GM18909 (cell line): ENCODE data around the gene INIP.
"Not testable (repeated sequence)": the region's sequence is repeated elsewhere in the genome, so short reads cannot be mapped to it uniquely, and the experiment has no call there.

Source experiments
- ATAC-seq: cut with Tn5 transposase; IDR thresholded peaks from one replicate; pipeline ENCODE4 v1.9.1; 2021; ENCODE audit warnings: mild to moderate bottlenecking; ENCODE audit not compliant: unreplicated experiment, poor library complexity

INIP gene

GRCh38 chr9:112743216-112743836 lies 25.4 kb upstream of the INIP start:
- ATAC-seq: no peak

DNA sequence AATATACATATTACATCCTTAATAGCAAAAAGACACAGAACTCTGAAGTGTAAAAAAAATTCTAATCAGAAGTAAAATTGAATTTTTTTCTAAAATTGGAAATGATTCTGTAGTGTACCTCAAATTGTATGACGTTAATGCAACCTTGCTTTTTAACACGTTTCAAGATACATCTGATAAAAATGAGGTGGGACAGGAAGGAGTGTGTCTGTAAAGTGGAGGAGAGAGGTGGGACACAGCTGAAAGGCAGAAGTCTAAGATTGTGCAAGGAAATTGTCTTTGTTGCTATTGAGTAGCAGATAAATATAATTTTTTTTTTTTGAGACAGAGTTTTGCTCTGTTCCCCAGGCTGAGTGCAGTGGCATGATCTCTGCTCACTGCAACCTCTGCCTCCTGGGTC lies 17.0 kb upstream of the INIP start:
- no peak for ATAC-seq

DNA sequence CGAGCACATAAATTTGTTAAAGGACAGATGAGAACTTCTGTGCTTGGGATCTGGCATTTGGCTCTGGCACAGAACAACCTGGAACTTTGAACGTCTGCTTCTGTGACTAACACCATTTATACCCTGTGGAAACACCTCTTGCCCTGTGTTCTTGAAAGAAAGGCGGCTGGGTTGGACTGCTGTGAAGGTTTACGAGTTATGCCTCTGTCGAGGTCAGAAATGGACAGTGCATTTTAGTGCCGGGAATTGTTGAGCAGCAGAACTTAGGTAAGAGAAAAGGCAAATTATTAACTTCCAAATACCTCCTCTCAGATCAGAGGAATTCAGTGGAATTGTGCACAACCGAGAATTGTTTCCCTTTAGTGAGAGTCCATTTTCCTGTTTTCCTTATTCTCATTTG lies 14.1 kb upstream of the INIP start:
- ATAC-seq: no peak

DNA sequence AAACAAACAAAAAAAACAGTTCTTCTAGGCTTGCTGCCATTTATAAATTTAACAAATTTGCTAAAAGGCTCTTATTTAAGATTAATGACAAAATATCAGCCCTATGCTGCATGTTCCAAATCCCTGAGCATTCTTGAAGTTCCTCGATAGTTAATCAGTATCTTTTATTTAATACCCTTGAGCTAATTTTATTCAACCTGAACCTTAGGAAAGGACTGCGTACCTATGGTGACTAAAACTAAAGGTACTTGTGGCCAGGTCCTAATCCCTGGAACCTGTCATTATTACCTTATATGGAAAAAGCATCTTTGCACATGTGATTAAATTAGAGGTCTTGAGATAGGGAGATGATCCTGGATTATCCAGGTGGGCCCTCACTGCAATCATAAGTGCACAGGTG lies 10.5 kb upstream of the INIP start:
- ATAC-seq: no peak

- ATAC-seq: peak; percentile 61
Measured at GRCh38 chr9:112726428-112726827, 8.5 kb upstream of the INIP start.

DNA sequence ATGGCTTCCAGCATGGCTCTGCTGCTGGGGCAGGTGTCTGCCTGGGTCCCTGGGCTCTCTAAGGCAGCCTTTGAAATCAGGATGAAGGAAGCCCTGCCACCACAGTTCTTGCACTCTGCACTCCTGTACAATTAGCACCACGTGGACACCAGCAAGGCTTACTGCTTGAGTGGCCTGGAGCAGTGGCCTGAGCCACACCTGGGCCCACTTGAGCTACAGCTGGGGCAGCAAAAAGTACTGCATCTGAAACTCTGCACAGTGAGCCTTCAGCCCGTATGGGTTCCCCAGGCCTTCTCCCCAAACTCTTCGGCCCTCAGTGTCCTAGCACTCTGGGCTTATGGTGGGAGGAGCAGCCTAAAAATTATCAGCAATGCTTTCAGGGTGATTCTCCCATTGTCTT lies 8.0 kb upstream of the INIP start:
- ATAC-seq: peak; percentile 46

DNA sequence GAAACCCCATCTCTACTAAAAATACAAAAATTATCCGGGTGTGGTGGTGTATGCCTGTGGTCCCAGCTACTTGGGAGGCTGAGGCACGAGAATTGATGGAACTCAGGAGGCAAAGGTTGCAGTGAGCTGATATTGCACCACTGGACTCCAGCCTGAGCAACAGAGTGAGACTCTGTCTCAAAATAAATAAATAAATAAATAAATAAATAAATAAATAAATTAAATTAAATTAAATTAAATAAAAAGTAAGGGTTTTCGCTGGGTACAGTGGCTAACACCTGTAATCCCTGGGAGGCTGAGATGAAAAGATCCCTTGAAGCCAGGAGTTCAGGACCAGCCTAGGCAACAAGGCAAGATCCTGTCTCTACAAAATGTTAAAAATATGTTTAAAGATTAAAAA lies 4.8 kb upstream of the INIP start:
- not testable (repeated sequence) for ATAC-seq

DNA sequence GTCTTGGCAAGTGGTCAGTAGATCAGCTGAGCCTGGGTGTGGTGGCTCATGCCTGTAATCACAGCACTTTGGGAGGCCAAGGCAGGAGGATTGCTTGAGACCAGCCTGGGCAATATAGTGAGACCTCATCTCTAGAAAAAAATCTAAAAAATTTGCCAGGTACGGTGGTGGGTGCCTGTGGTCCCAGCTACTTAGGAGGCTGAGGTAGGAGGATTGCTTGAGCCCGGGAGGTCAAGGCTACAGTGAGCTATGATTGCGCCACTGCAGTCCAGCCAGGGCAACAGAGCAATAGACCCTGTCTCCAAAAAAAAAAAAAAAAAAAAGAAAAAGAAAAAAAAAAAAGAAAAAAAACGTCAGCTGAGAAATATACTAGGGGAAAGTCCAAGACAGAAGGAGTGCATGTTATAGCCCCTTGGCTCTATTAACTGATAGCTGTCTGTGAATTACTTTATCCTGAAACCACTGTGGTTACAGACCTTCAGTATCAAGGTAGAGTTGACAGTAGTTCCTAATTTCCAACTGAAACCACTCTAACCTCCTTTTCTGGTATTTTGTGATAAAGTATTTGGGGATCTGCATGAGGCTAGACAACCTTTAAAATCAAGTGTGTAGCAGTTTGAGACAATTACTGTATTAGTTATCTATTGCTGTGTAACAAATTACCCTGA lies 2.3 kb upstream of the INIP start:
- ATAC-seq: no peak

- ATAC-seq: no peak
Measured at GRCh38 chr9:112719696-112720095, 1.8 kb upstream of the INIP start.

GRCh38 chr9:112719241-112719691 lies 1.3 kb upstream of the INIP start:
- ATAC-seq: no peak

- no peak for ATAC-seq
Measured at GRCh38 chr9:112712678-112713077, 5.2 kb downstream of the INIP start.

- ATAC-seq: no peak
Measured at GRCh38 chr9:112711050-112711689, 6.7 kb downstream of the INIP start.

DNA sequence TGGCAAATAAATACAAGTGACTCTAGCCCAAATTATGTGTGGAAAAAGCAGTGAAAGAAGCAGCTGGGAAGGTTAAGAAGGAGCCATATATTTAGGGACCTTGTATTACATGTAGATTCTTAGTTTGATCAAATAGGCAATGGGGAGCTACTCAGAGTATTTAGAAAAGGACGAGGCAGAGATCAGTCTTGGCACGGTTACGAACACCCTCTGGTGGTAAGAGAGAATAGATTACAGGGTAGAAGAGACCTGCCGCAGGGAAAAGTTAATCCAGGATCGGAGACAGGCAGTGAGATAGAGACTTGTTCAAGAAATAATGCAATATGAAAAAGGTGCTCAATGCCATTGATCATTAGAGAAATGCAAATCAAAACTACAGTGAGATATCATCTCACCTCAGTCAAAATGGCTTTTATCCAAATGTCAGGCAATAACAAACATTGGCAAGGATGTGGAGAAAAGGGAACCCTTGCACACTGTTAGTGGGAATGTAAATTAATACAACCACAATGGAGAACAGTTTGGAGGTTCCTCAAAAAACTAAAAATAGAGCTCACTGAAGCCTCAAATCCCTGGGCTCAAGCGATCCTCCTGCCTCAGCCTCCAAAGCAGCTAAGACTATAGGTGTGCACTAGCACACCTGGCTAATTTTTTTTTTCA lies 12.0 kb downstream of the INIP start:
- no peak for ATAC-seq

DNA sequence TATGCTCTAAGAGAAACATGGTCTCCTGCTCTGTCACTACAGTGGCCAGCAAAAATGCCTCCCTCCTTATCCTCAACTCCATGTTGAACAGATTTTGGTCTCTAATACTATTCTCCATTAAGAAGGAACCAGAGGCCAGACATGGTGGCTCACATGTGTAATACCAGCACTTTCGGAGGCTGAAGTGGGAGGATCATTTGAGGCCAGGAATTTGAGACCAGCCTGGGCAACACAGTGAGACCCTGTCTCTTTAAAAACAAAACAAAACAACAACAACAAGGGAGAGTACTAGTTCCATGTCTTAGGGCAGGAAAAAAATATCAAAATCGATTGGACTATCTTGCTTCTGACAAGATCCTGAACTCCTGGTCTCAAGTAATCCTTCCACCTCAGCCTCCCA lies 14.6 kb downstream of the INIP start:
- ATAC-seq: no peak

GRCh38 chr9:112700085-112700484 lies 17.8 kb downstream of the INIP start:
- ATAC-seq: no peak

DNA sequence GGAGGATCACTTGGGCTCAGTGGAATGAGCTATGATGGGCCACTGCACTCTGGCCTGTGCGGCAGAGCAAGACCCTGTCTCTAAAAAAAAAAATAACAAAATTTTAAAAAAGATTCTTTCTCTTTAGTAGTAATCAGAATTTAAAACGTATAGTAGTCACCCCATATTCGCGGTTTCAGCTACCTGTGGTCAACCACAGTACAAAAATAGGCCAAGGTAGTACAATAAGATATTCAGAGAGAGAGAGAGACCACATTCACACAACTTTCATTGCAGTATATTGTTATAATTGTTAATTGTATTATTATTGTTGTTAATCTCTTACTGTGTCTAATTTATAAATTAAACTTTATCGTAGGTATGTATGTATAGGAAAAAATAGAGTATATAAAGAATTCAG lies 18.7 kb downstream of the INIP start:
- ATAC-seq: peak; percentile 80

- ATAC-seq: no peak
Measured at GRCh38 chr9:112696461-112696860, 21.5 kb downstream of the INIP start.

- no peak for ATAC-seq
Measured at GRCh38 chr9:112694706-112695555, 23.0 kb downstream of the INIP start.

GRCh38 chr9:112689161-112689740 lies 28.7 kb downstream of the INIP start:
- ATAC-seq: no peak
